ENCODE results near the gene ALK. TPM values are rescaled to one million over a fixed set of nuclear protein-coding genes. Genes with fewer than 3 reads are reported as not detected.

Gene ALK
- total and polyA plus RNA-seq, 2 donors (not counting 1 experiment from before 2014, with no cell fraction given) = not detected

DNA sequence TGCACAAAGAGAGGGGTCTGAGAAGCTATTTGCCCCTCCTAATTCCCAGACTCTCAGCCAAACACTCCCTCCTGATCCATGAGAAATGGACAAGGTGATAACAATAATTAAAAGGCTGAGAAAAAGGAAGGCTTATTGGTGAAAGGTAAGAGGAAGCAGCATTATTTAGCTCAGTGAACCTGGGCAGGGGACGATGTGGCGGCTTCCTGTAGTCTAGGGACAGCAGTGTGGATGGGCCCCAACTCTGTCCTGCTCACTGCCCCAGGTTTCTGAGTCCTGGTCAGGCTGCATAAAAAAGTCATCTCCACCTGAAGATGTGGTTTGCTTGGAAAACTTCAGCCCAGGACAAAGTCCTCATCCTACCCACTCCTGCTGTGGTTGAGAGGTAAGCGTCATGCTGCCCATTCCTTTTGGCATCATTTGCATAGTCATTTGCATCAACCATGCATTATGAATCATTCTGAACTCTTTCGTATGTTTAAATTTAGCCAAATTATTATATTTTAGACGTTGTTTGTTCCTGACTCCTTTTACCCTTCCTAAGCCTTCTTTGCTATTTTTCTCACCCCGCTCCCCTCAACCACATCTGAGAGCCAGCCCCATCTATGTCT, 679.3 kb downstream of the ALK start:
- Histone ChIP-seq H3K9ac (ENCODE audit: low read length) (no peak overlapping the region), H3K27ac (ENCODE audit: low read length in 2 of 2) (no peak overlapping the region), H3K79me2 (ENCODE audit: control insufficient read depth, insufficient read depth, low read length) (no peaks in the 10 kb centered on the region), H3K4me3 (ENCODE audit: control extremely low read depth in 1 of 5, extremely low read depth in 1 of 5, insufficient read depth in 1 of 5, low read depth in 2 of 5, low read length in 4 of 5) (no peak overlapping the region), H3K9me3 (ENCODE audit: control extremely low read depth in 1 of 3, control insufficient read depth in 2 of 3, insufficient read depth in 1 of 3, low read length in 2 of 3) (peaks cover 0 to 6% (median 0%) of the 10 kb centered on the region in 3 donors), H3K4me2 (replicated peaks; ENCODE audit: low read depth, low read length, poor library complexity, severe bottlenecking) (no peak overlapping the region), H3K36me3 (replicated peaks in 1 of 2; ENCODE audit: control extremely low read depth in 1 of 2, control insufficient read depth in 1 of 2, extremely low read depth in 1 of 2, insufficient read depth in 2 of 2, low read length in 1 of 2) (no peaks in the 10 kb centered on the region), H3K27me3 (replicated peaks in 1 of 4; ENCODE audit: control extremely low read depth in 1 of 4, control insufficient read depth in 3 of 4, insufficient read depth in 4 of 4, low read length in 3 of 4) (peaks cover 0 to 4% (median 0%) of the 10 kb centered on the region in 4 experiments), H2AFZ (ENCODE audit: insufficient read depth, low read depth, low read length, poor library complexity, severe bottlenecking) (no peak overlapping the region), H4K20me1 (ENCODE audit: control insufficient read depth, insufficient read depth, low read length, poor library complexity, severe bottlenecking) (no peaks in the 10 kb centered on the region), H3K4me1 (ENCODE audit: control insufficient read depth in 2 of 2, insufficient read depth in 2 of 2, low read length in 2 of 2) (peaks cover 0 to 4% of the 10 kb centered on the region in 2 donors)
- Mint-ChIP-seq H3K9me3 (ENCODE audit: insufficient read depth) (no peaks in the 10 kb centered on the region), H3K27me3 (peaks cover 21% of the 10 kb centered on the region), H3K27ac (no peak overlapping the region), H3K4me1 (peaks cover 13% of the 10 kb centered on the region), H3K4me3 (no peak overlapping the region)
- ChIA-PET CTCF (no interaction called here), POLR2A (no interaction called here)
- WGBS (ENCODE audit: insufficient coverage) = 60% methylated on average over 2 of the region's 6 CpGs
- intact Hi-C loops (cut with micrococcal nuclease) = no loop called here
- no peak for ATAC-seq (ENCODE audit: low read depth)
- DNase-seq = no peak
- no peak for TF ChIP-seq EZH2 (IDR thresholded peaks at IDR 0.05; ENCODE audit: borderline replicate concordance, insufficient read depth, low read depth, low read length, poor library complexity, severe bottlenecking)
- TF ChIP-seq, protein P1, sequence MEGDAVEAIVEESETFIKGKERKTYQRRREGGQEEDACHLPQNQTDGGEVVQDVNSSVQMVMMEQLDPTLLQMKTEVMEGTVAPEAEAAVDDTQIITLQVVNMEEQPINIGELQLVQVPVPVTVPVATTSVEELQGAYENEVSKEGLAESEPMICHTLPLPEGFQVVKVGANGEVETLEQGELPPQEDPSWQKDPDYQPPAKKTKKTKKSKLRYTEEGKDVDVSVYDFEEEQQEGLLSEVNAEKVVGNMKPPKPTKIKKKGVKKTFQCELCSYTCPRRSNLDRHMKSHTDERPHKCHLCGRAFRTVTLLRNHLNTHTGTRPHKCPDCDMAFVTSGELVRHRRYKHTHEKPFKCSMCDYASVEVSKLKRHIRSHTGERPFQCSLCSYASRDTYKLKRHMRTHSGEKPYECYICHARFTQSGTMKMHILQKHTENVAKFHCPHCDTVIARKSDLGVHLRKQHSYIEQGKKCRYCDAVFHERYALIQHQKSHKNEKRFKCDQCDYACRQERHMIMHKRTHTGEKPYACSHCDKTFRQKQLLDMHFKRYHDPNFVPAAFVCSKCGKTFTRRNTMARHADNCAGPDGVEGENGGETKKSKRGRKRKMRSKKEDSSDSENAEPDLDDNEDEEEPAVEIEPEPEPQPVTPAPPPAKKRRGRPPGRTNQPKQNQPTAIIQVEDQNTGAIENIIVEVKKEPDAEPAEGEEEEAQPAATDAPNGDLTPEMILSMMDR (IDR thresholded peaks at IDR 0.05) = no peak

DNA sequence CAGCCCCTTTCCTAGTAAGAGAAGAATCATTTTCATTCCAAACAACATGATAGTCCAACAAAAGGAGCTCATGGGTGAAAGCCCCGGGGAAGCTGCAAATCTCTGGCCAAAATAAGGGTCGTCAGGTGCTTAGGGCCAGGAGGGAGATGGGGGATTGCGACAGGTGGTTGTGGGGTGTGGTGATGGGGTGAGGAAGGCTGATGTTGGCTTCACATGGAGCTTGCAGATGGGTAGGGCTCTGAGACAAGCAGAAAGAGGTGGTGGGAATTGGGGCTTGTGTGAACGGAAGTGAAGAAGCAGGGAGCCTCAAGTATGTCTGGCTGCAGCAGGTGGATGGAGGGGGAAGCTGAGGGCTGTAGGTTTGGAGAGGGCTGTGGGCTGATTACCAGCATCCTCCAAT, 680.0 kb downstream of the ALK start:
- Histone ChIP-seq H3K27me3 (replicated peaks in 1 of 4; ENCODE audit: control extremely low read depth in 1 of 4, control insufficient read depth in 3 of 4, insufficient read depth in 4 of 4, low read length in 3 of 4) (peaks cover 0 to 5% (median under 1%) of the 10 kb centered on the region in 4 experiments), H3K4me2 (replicated peaks; ENCODE audit: low read depth, low read length, poor library complexity, severe bottlenecking) (no peak overlapping the region), H3K79me2 (ENCODE audit: control insufficient read depth, insufficient read depth, low read length) (no peaks in the 10 kb centered on the region), H3K9me3 (ENCODE audit: control extremely low read depth in 1 of 3, control insufficient read depth in 2 of 3, insufficient read depth in 1 of 3, low read length in 2 of 3) (peaks cover 0 to 6% (median 0%) of the 10 kb centered on the region in 3 donors), H3K4me3 (ENCODE audit: control extremely low read depth in 1 of 5, extremely low read depth in 1 of 5, insufficient read depth in 1 of 5, low read depth in 2 of 5, low read length in 4 of 5) (no peak overlapping the region), H3K9ac (ENCODE audit: low read length) (no peak overlapping the region), H3K36me3 (replicated peaks in 1 of 2; ENCODE audit: control extremely low read depth in 1 of 2, control insufficient read depth in 1 of 2, extremely low read depth in 1 of 2, insufficient read depth in 2 of 2, low read length in 1 of 2) (no peaks in the 10 kb centered on the region), H3K4me1 (ENCODE audit: control insufficient read depth in 2 of 2, insufficient read depth in 2 of 2, low read length in 2 of 2) (peaks cover 0 to 4% of the 10 kb centered on the region in 2 donors), H2AFZ (ENCODE audit: insufficient read depth, low read depth, low read length, poor library complexity, severe bottlenecking) (no peak overlapping the region), H3K27ac (ENCODE audit: low read length in 2 of 2) (no peak overlapping the region), H4K20me1 (ENCODE audit: control insufficient read depth, insufficient read depth, low read length, poor library complexity, severe bottlenecking) (no peaks in the 10 kb centered on the region)
- Mint-ChIP-seq H3K27ac (no peak overlapping the region), H3K9me3 (ENCODE audit: insufficient read depth) (no peaks in the 10 kb centered on the region), H3K4me1 (peaks cover 13% of the 10 kb centered on the region), H3K4me3 (no peak overlapping the region), H3K27me3 (peaks cover 27% of the 10 kb centered on the region)
- DNase-seq (no peak), ATAC-seq (ENCODE audit: low read depth) (no peak)
- intact Hi-C loops (cut with micrococcal nuclease) = no loop called here
- CTCF ChIA-PET = interaction anchor here (1.2 kb wide), 1 partner anchor 67 kb away, joined by 3 read pairs; no protein-coding TSS in a partner anchor
- POLR2A ChIA-PET = no interaction called here
- TF ChIP-seq EZH2 (IDR thresholded peaks at IDR 0.05; ENCODE audit: borderline replicate concordance, insufficient read depth, low read depth, low read length, poor library complexity, severe bottlenecking) = no peak
- TF ChIP-seq, protein P1 (IDR thresholded peaks at IDR 0.05) = no peak
- 81% methylated on average over 3 of the region's 4 CpGs for WGBS (ENCODE audit: insufficient coverage)
